Measurements from ENCODE around the gene B3GNT5.

B3GNT5 gene

DNA sequence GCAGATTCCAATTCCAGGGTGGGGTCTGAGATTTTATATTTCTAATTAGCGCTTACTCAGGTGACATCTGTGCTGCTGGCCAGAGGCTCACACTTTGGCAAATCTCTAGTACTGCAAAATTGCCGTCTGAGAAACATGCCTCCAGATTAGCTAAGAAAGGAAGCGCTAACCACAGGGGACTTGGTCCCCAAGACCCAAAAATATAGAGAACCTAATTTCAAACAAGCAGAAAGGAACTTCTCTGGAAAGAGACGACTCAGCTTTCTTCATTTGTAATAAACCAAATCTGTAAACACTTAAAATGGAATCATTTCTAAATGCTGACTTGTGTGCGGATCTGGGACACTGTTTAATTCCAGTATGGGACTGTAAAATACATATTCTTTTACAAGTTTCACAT lies 55.7 kb downstream of the B3GNT5 start:
- Histone ChIP-seq H3K27ac (ENCODE audit: low read depth, low read length) (no peak overlapping the region), H3K4me1 (ENCODE audit: control insufficient read depth, insufficient read depth, low read length) (no peaks in the 10 kb centered on the region; the same call in 1 of the 2 replicates), H3K9me3 (ENCODE audit: control insufficient read depth, insufficient read depth, low read depth, low read length) (no peaks in the 10 kb centered on the region), H3K27me3 (ENCODE audit: control insufficient read depth, insufficient read depth, low read length) (no peaks in the 10 kb centered on the region), H3K36me3 (ENCODE audit: control insufficient read depth, insufficient read depth, low read length) (peaks cover 24% of the 10 kb centered on the region), H3K4me3 (ENCODE audit: low read depth, low read length) (no peak overlapping the region), H3K9ac (ENCODE audit: low read length) (no peak overlapping the region)

DNA sequence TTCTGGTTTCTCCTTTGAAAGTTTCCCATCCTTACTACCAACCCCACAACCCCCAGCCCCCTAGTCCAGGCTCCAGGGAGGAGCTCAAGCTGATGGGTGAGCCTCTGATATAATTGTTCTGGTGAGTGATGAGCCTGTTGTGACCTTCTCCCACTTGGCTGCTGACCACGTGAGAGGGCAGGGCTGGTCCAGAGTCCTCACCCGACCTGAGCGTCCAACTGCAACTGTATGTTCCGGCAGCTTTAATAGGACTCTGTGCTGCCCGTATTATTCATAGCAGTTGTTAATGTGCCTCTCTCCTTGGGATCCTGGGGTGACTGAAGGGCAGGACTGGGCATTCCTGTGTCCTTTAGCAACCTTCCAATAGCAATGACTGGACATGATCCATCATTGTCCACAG lies 56.2 kb downstream of the B3GNT5 start:
- H3K4me3 ChIP-seq (ENCODE audit: low read depth, low read length): no peak overlapping the region
- H3K9ac ChIP-seq (ENCODE audit: low read length): no peak overlapping the region
- no peaks in the 10 kb centered on the region; the same call in 1 of the 2 replicates for H3K4me1 ChIP-seq (ENCODE audit: control insufficient read depth, insufficient read depth, low read length)
- H3K27me3 ChIP-seq (ENCODE audit: control insufficient read depth, insufficient read depth, low read length): no peaks in the 10 kb centered on the region
- no peak overlapping the region for H3K27ac ChIP-seq (ENCODE audit: low read depth, low read length)
- H3K9me3 ChIP-seq (ENCODE audit: control insufficient read depth, insufficient read depth, low read depth, low read length): no peaks in the 10 kb centered on the region
- peaks cover 24% of the 10 kb centered on the region for H3K36me3 ChIP-seq (ENCODE audit: control insufficient read depth, insufficient read depth, low read length)

GRCh38 chr3:183310936-183311335 lies 57.9 kb downstream of the B3GNT5 start:
- H3K4me1 ChIP-seq (ENCODE audit: control insufficient read depth, insufficient read depth, low read length): no peaks in the 10 kb centered on the region; the same call in 1 of the 2 replicates

DNA sequence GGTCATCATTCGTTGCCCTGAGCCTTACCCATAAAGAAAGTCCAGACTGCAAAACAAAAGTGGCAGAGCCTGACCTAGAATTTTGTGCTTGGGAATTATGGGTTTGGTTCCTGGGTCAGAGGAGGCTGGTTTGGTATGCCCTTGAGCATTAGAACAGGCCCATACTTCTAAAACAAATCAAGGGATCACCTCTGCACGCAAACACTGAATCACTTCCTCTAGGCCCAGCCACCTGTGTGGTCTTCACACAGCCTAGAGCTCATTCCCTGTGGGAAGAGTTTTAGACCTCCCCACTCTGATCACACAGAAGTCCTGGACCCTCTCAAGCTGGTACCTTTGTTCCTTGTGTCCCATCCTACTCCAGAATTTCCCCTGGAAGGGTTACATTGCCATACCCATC lies 59.4 kb downstream of the B3GNT5 start:
- Histone ChIP-seq H3K27ac (ENCODE audit: low read depth, low read length) (no peak overlapping the region), H3K4me3 (ENCODE audit: low read depth, low read length) (no peak overlapping the region), H3K9ac (ENCODE audit: low read length) (no peak overlapping the region), H3K9me3 (ENCODE audit: control insufficient read depth, insufficient read depth, low read depth, low read length) (no peaks in the 10 kb centered on the region), H3K36me3 (ENCODE audit: control insufficient read depth, insufficient read depth, low read length) (peaks cover 19% of the 10 kb centered on the region), H3K4me1 (ENCODE audit: control insufficient read depth, insufficient read depth, low read length) (no peaks in the 10 kb centered on the region), H3K27me3 (ENCODE audit: control insufficient read depth, insufficient read depth, low read length) (no peaks in the 10 kb centered on the region)

More at GRCh38 chr3:183310936-183311335, 57.9 kb downstream of the B3GNT5 start:
- H3K9ac ChIP-seq (ENCODE audit: low read length): no peak overlapping the region
- H3K9me3 ChIP-seq (ENCODE audit: control insufficient read depth, insufficient read depth, low read depth, low read length): no peaks in the 10 kb centered on the region
- H3K4me3 ChIP-seq (ENCODE audit: low read depth, low read length): no peak overlapping the region
- no peak overlapping the region for H3K27ac ChIP-seq (ENCODE audit: low read depth, low read length)
- peaks cover 21% of the 10 kb centered on the region for H3K36me3 ChIP-seq (ENCODE audit: control insufficient read depth, insufficient read depth, low read length)
- no peaks in the 10 kb centered on the region for H3K27me3 ChIP-seq (ENCODE audit: control insufficient read depth, insufficient read depth, low read length)

DNA sequence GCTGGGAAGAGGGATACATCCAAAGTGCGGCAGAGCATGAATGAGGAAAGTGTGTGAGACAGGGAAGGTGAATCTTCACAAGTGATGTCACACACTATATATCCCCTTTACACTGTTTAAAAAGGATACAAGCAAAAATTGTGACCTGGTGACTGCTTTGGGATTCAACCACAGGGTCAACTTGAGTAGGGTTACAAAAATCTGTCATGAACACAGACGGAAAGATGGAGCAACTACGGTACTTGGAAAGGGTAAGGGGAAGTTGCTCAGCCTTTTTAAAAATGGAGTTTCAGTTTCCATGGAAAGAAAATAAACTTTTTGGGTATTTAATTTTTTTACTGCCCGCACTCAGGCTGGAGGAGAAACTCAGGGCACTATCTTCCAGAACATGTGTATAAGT lies 60.3 kb downstream of the B3GNT5 start:
- Histone ChIP-seq H3K4me3 (ENCODE audit: low read depth, low read length) (no peak overlapping the region), H3K4me1 (ENCODE audit: control insufficient read depth, insufficient read depth, low read length) (no peaks in the 10 kb centered on the region), H3K9ac (ENCODE audit: low read length) (no peak overlapping the region), H3K27me3 (ENCODE audit: control insufficient read depth, insufficient read depth, low read length) (no peaks in the 10 kb centered on the region), H3K27ac (ENCODE audit: low read depth, low read length) (no peak overlapping the region), H3K36me3 (ENCODE audit: control insufficient read depth, insufficient read depth, low read length) (peaks cover 23% of the 10 kb centered on the region), H3K9me3 (ENCODE audit: control insufficient read depth, insufficient read depth, low read depth, low read length) (no peaks in the 10 kb centered on the region)

GRCh38 chr3:183313764-183314163 lies 60.7 kb downstream of the B3GNT5 start:
- no peak overlapping the region for H3K4me3 ChIP-seq (ENCODE audit: low read depth, low read length)

DNA sequence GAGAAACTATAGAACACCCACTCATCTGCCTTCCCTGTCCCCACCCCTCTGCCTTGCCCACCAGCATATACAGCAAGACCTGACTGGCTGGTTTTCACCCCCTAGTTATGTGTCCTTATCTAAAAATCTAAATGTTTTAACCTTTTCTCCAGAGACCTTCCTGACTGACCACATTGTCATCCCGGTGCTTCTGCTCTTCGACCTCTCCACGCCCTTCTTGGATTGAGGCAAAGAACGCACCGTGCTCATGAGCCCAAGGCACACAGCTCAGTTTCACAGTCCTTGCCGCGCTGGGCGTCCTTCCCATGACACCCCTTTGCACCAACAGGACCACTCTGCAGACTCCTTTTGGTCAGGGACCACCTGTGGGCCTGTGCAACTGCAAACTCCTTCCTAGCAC lies 62.7 kb downstream of the B3GNT5 start:
- no peak overlapping the region for H3K27ac ChIP-seq (ENCODE audit: low read depth, low read length)
- no peak overlapping the region for H3K9ac ChIP-seq (ENCODE audit: low read length)
- no peak overlapping the region for H3K4me3 ChIP-seq (ENCODE audit: low read depth, low read length)
- H3K36me3 ChIP-seq (ENCODE audit: control insufficient read depth, insufficient read depth, low read length): peaks cover 16% of the 10 kb centered on the region
- H3K27me3 ChIP-seq (ENCODE audit: control insufficient read depth, insufficient read depth, low read length): no peaks in the 10 kb centered on the region
- no peaks in the 10 kb centered on the region for H3K4me1 ChIP-seq (ENCODE audit: control insufficient read depth, insufficient read depth, low read length)
- no peaks in the 10 kb centered on the region for H3K9me3 ChIP-seq (ENCODE audit: control insufficient read depth, insufficient read depth, low read depth, low read length)

More at GRCh38 chr3:183313764-183314163, 60.7 kb downstream of the B3GNT5 start:
- H3K9ac ChIP-seq (ENCODE audit: low read length): no peak overlapping the region
- no peaks in the 10 kb centered on the region for H3K9me3 ChIP-seq (ENCODE audit: control insufficient read depth, insufficient read depth, low read depth, low read length)
- H3K27me3 ChIP-seq (ENCODE audit: control insufficient read depth, insufficient read depth, low read length): no peaks in the 10 kb centered on the region
- H3K36me3 ChIP-seq (ENCODE audit: control insufficient read depth, insufficient read depth, low read length): peaks cover 23% of the 10 kb centered on the region
- H3K4me1 ChIP-seq (ENCODE audit: control insufficient read depth, insufficient read depth, low read length): no peaks in the 10 kb centered on the region
- no peak overlapping the region for H3K27ac ChIP-seq (ENCODE audit: low read depth, low read length)

DNA sequence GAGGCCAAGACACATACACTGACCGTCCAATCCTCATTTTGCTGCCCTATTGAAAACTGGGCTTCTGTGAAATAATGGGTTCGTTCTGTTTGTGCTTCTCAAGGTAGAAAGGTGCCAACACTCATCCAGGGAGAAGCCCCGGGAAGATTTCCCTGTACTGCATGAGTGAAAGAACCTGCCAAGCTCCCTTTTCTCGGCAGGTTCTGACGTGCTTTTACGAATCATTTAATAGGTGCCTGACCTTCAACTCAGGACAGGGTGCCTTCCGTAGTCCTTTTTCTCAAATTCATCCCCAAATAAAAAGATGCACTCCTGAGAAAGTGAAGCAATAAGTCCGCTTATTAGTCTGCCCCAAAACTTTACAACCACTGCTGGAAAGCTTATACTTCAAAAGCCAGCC lies 64.2 kb downstream of the B3GNT5 start:
- no peak overlapping the region for H3K9ac ChIP-seq (ENCODE audit: low read length)
- no peak overlapping the region for H3K4me3 ChIP-seq (ENCODE audit: low read depth, low read length)
- H3K4me1 ChIP-seq (ENCODE audit: control insufficient read depth, insufficient read depth, low read length): no peaks in the 10 kb centered on the region
- peaks cover 7% of the 10 kb centered on the region; the same call in 1 of the 2 replicates for H3K36me3 ChIP-seq (ENCODE audit: control insufficient read depth, insufficient read depth, low read length)
- no peaks in the 10 kb centered on the region for H3K9me3 ChIP-seq (ENCODE audit: control insufficient read depth, insufficient read depth, low read depth, low read length)
- H3K27me3 ChIP-seq (ENCODE audit: control insufficient read depth, insufficient read depth, low read length): no peaks in the 10 kb centered on the region
- H3K27ac ChIP-seq (ENCODE audit: low read depth, low read length): no peak overlapping the region

GRCh38 chr3:183317886-183318865 lies 65.1 kb downstream of the B3GNT5 start:
- H3K36me3 ChIP-seq (ENCODE audit: control insufficient read depth, insufficient read depth, low read length): peaks cover 7% of the 10 kb centered on the region; the same call in 1 of the 2 replicates
- H3K27me3 ChIP-seq (ENCODE audit: control insufficient read depth, insufficient read depth, low read length): no peaks in the 10 kb centered on the region
- no peak overlapping the region for H3K9ac ChIP-seq (ENCODE audit: low read length)
- no peaks in the 10 kb centered on the region for H3K4me1 ChIP-seq (ENCODE audit: control insufficient read depth, insufficient read depth, low read length)
- H3K9me3 ChIP-seq (ENCODE audit: control insufficient read depth, insufficient read depth, low read depth, low read length): no peaks in the 10 kb centered on the region
- no peak overlapping the region for H3K4me3 ChIP-seq (ENCODE audit: low read depth, low read length)
- H3K27ac ChIP-seq (ENCODE audit: low read depth, low read length): no peak overlapping the region

- Histone ChIP-seq H3K4me1 (ENCODE audit: control insufficient read depth, insufficient read depth, low read length) (no peaks in the 10 kb centered on the region), H3K27ac (ENCODE audit: low read depth, low read length) (no peak overlapping the region), H3K4me3 (ENCODE audit: low read depth, low read length) (no peak overlapping the region), H3K27me3 (ENCODE audit: control insufficient read depth, insufficient read depth, low read length) (no peaks in the 10 kb centered on the region), H3K9ac (ENCODE audit: low read length) (no peak overlapping the region), H3K36me3 (ENCODE audit: control insufficient read depth, insufficient read depth, low read length) (peaks cover 7% of the 10 kb centered on the region; the same call in 1 of the 2 replicates), H3K9me3 (ENCODE audit: control insufficient read depth, insufficient read depth, low read depth, low read length) (no peaks in the 10 kb centered on the region)
These were observed 65.8 kb downstream of the B3GNT5 start for GRCh38 chr3:183318877-183319276.

DNA sequence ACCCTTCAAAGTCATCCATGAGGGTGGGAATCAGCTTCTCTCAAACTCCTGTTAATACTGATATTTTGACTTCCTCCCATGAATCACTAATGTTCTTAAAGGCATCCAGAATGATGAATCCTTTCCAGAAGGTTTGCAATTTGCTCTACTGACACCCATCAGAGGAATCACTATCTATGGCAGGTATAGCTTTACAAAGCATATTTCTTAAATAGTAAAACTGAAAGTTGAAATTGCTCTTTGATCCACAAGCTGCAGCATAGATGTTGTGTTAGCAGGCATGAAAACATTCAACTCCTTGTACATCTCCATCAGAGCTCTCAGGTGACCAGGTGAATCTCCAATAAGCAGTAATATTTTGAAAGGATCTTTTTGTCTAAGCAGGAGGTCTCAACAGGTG lies 66.3 kb downstream of the B3GNT5 start:
- Histone ChIP-seq H3K9ac (ENCODE audit: low read length) (no peak overlapping the region), H3K27me3 (ENCODE audit: control insufficient read depth, insufficient read depth, low read length) (no peaks in the 10 kb centered on the region), H3K27ac (ENCODE audit: low read depth, low read length) (no peak overlapping the region), H3K36me3 (ENCODE audit: control insufficient read depth, insufficient read depth, low read length) (peaks cover 7% of the 10 kb centered on the region; the same call in 1 of the 2 replicates), H3K4me1 (ENCODE audit: control insufficient read depth, insufficient read depth, low read length) (no peaks in the 10 kb centered on the region), H3K9me3 (ENCODE audit: control insufficient read depth, insufficient read depth, low read depth, low read length) (no peaks in the 10 kb centered on the region), H3K4me3 (ENCODE audit: low read depth, low read length) (no peak overlapping the region)
